Endothelial cell of umbilical vein (primary cell): ENCODE data around the gene ANKS1A. TPM values are rescaled to one million over a fixed set of nuclear protein-coding genes. Genes with fewer than 3 reads are reported as not detected.

Source experiments
- BruUV-seq: library from RNA; stranded (reverse); fragments of 400-500 nt; replicated peaks from 2 replicates; lab custom pipeline; 2021; lab: Mats Ljungman, UMichigan
- CTCF ChIA-PET: fragments of 300-600, 350-600 bp; sonication (Branson Sonifier 250); formaldehyde crosslinking; loops from one replicate; lab custom pipeline; 2021; ENCODE audit warnings: antibody characterized with exemption, inconsistent platforms; lab: Charles Lee
- POLR2A ChIA-PET: fragments of 300-600, 350-600 bp; sonication (Branson Sonifier 250); formaldehyde crosslinking; loops from one replicate; lab custom pipeline; 2021; ENCODE audit warnings: antibody characterized with exemption, inconsistent platforms; lab: Charles Lee
- DNase-seq: peaks from one replicate; pipeline ENCODE4 v3.0.0-alpha.2; 2011; ENCODE audit warnings: low read depth, low spot score
- FAIRE-seq: peaks from 2 replicates; lab custom pipeline; 2011; peaks lifted over from hg19 to GRCh38; lab: Jason Lieb, UNC
- H2AFZ ChIP-seq: 2 replicates; pipeline ENCODE4 v1.6.0; 2012; ENCODE audit warnings: low read depth, low read length, control low read depth, inconsistent platforms
- H3K27ac ChIP-seq: 2 replicates; pipeline ENCODE4 v1.5.1; 2011; ENCODE audit warnings: low read depth, mild to moderate bottlenecking, control low read depth, low read length, moderate library complexity; ENCODE audit not compliant: insufficient read depth
- H3K27me3 ChIP-seq, 2 experiments: 2 replicates each; pipeline versions ENCODE4 v1.6.0 to v1.6.1; 2011; ENCODE audit warnings: low read length in 2 of 2, mixed read lengths in 1 of 2; ENCODE audit not compliant: control insufficient read depth in 2 of 2, insufficient read depth in 2 of 2
- H3K36me3 ChIP-seq, 2 experiments: 2 replicates in 1 of 2; 3 replicates in 1 of 2; pipeline ENCODE4 v1.5.1; 2011; ENCODE audit warnings: low read length in 2 of 2, mild to moderate bottlenecking in 1 of 2, moderate library complexity in 1 of 2; ENCODE audit not compliant: control insufficient read depth in 2 of 2, insufficient read depth in 2 of 2; ENCODE audit errors: extremely low read depth in 1 of 2
- H3K4me1 ChIP-seq: 3 replicates; pipeline ENCODE4 v1.5.1; 2011; ENCODE audit warnings: mild to moderate bottlenecking, low read length; ENCODE audit not compliant: control insufficient read depth, insufficient read depth; ENCODE audit errors: extremely low read depth
- H3K4me2 ChIP-seq: 2 replicates; pipeline ENCODE4 v1.6.1; 2011; ENCODE audit warnings: low read length, control low read depth, mixed read lengths; ENCODE audit not compliant: insufficient read depth
- H3K4me3 ChIP-seq, 3 experiments: fragments of 200-600 bp in 1 of 3; sonication (generic), shearing (Covaris generic) in 1 of 3; replicated peaks in 1 of 3; 2 replicates each; pipeline ENCODE4 v1.5.1; 2011 to 2016; ENCODE audit warnings: control low read depth in 3 of 3, low read length in 3 of 3, mild to moderate bottlenecking in 2 of 3, inconsistent platforms in 1 of 3, low read depth in 1 of 3, moderate library complexity in 1 of 3; ENCODE audit not compliant: insufficient read depth in 1 of 3
- H3K79me2 ChIP-seq: 2 replicates; pipeline ENCODE4 v1.6.0; 2012; ENCODE audit warnings: low read length, inconsistent platforms; ENCODE audit not compliant: control insufficient read depth, insufficient read depth
- H3K9ac ChIP-seq: replicated peaks from 2 replicates; pipeline ENCODE3; 2011; ENCODE audit warnings: low read length, control low read depth; ENCODE audit not compliant: insufficient read depth; ENCODE audit errors: extremely low read depth
- H3K9me1 ChIP-seq: replicated peaks from 3 replicates; pipeline ENCODE4 v1.6.0; 2011; ENCODE audit warnings: mild to moderate bottlenecking, low read length; ENCODE audit not compliant: control insufficient read depth, insufficient read depth; ENCODE audit errors: extremely low read depth
- H3K9me3 ChIP-seq: replicated peaks from 2 replicates; pipeline ENCODE4 v1.5.1; 2012; ENCODE audit warnings: low read length, inconsistent platforms; ENCODE audit not compliant: control insufficient read depth, insufficient read depth
- H4K20me1 ChIP-seq: replicated peaks from 2 replicates; pipeline ENCODE3; 2011; ENCODE audit warnings: mild to moderate bottlenecking, low read length; ENCODE audit not compliant: control insufficient read depth, insufficient read depth; ENCODE audit errors: extremely low read depth
- JUN ChIP-seq: IDR thresholded peaks from 2 replicates; pipeline ENCODE4 v1.6.1; 2011; ENCODE audit warnings: borderline replicate concordance, low read depth; ENCODE audit not compliant: insufficient read length, insufficient read depth
- MYC ChIP-seq: IDR thresholded peaks from one replicate; pipeline ENCODE4 v1.6.1; 2011; ENCODE audit warnings: mild to moderate bottlenecking, low read depth, low read length
- dilution Hi-C: fragments of 300-500 bp; cut with MboI; formaldehyde crosslinking; loops from one replicate; pipeline ENCODE4 v1.15.0; 2019; ENCODE audit warnings: low sequenced_read_pairs; ENCODE audit not compliant: extremely low pct_ligation_motif_present
- intact Hi-C: fragments of 100-400 bp; cut with micrococcal nuclease; formaldehyde crosslinking; loops from one replicate; pipeline ENCODE4 v1.10.0; 2022
- polyA plus RNA-seq, 4 experiments: library from polyadenylated mRNA; depleted of rRNA in 3 of 4; stranded (reverse) in 3 of 4; unstranded in 1 of 4; fragments of >200 nt; gene quantifications; 2 replicates each; pipeline versions ENCODE4 v1.2.1 to v1.2.3, GENCODE V29; 2011 to 2012; ENCODE audit warnings: missing spikeins in 1 of 4
- total RNA-seq: library from RNA; stranded (reverse); gene quantifications from 2 replicates; pipeline ENCODE4 v1.2.3, GENCODE V29; 2021
- TF ChIP-seq, protein P1 (sequence below), 2 donors: IDR thresholded peaks; 1 replicate in 1 of 2; 2 replicates in 1 of 2; pipeline ENCODE4 v1.5.1; 2011; ENCODE audit warnings: low read length in 2 of 2, mild to moderate bottlenecking in 2 of 2, moderate library complexity in 2 of 2, control low read depth in 1 of 2, inconsistent platforms in 1 of 2, low read depth in 1 of 2; ENCODE audit not compliant: insufficient read depth in 1 of 2; ENCODE audit errors: extremely low read depth in 1 of 2

ANKS1A gene
- total and polyA plus RNA-seq, 2 donors (not counting 3 experiments of a cell fraction or from before 2014, with no cell fraction given), result 8.9 to 26.1 TPM

DNA sequence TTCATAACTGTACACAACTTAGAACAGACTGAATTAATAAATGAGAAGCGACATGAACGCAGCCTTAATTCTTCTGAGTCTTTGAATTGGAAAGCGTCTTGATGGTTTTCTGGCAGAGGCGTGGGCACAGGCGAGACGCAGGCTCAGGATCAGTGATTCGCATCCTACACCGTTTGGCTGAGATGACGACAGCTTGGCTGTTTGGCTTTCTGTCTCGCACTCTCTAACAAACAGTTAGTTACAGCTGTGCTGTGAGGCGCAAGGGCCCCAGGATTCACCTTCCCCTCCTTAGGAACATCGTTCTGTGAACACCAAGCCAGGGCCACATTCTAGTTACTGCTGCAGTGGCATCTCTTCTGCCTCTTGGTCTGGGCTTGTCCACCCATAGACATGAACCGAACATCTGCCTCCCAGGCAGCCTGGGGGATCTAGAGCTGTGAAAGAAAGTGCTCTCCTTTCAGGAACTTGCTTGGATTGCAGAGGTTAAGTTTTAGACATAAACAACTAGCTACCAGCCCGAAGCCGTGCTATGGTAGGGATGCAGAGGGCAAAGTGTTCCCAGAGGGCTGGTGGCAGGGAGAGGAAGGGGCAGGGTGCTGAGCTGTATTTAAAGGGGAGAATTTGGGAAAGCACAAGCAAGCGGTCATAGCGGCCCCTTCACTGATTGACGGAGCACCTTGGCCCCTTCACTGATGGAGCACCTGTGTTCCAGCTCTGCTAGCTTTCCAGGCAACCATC lies 202.5 kb downstream of the ANKS1A start:
- H3K9me1 ChIP-seq, result no peaks in the 10 kb centered on the region
- no peaks in the 10 kb centered on the region for H4K20me1 ChIP-seq
- no peak overlapping the region for H3K9ac ChIP-seq
- no peak overlapping the region for H2AFZ ChIP-seq
- H3K27me3 ChIP-seq, result no peaks in the 10 kb centered on the region
- BruUV-seq, result no TSS peak
- intact Hi-C loops, result no loop called here
- no peaks in the 10 kb centered on the region for H3K9me3 ChIP-seq
- peaks cover 9% of the 10 kb centered on the region for H3K4me1 ChIP-seq
- H3K36me3 ChIP-seq, result peaks cover 0 to 22% of the 10 kb centered on the region in 2 experiments
- no peak overlapping the region for H3K4me3 ChIP-seq
- dilution Hi-C loops, result no loop called here
- H3K27ac ChIP-seq, result no peak overlapping the region
- TF ChIP-seq JUN (no peak), MYC (no peak)
- TF ChIP-seq, protein P1, sequence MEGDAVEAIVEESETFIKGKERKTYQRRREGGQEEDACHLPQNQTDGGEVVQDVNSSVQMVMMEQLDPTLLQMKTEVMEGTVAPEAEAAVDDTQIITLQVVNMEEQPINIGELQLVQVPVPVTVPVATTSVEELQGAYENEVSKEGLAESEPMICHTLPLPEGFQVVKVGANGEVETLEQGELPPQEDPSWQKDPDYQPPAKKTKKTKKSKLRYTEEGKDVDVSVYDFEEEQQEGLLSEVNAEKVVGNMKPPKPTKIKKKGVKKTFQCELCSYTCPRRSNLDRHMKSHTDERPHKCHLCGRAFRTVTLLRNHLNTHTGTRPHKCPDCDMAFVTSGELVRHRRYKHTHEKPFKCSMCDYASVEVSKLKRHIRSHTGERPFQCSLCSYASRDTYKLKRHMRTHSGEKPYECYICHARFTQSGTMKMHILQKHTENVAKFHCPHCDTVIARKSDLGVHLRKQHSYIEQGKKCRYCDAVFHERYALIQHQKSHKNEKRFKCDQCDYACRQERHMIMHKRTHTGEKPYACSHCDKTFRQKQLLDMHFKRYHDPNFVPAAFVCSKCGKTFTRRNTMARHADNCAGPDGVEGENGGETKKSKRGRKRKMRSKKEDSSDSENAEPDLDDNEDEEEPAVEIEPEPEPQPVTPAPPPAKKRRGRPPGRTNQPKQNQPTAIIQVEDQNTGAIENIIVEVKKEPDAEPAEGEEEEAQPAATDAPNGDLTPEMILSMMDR (IDR thresholded peaks at IDR 0.05; ENCODE audit: extremely low read depth in 1 of 2, insufficient read depth in 1 of 2, low read depth in 1 of 2, low read length in 2 of 2), result no peak
- ChIA-PET CTCF (interaction anchor here (1.3 kb wide), 1 partner anchor 105 kb away, joined by 6 read pairs; no protein-coding TSS in a partner anchor), POLR2A (no interaction called here)
- FAIRE-seq, result no peak
- H3K4me2 ChIP-seq, result no peak overlapping the region
- H3K79me2 ChIP-seq, result no peaks in the 10 kb centered on the region
- DNase-seq, result no peak
